ENCODE measurements around the gene HNRNPA2B1. TPM values are rescaled to one million over a fixed set of nuclear protein-coding genes. Genes with fewer than 3 reads are reported as not detected.
"Not testable (repeated sequence)": the region's sequence is repeated elsewhere in the genome, so short reads cannot be mapped to it uniquely, and the experiment has no call there.

Gene HNRNPA2B1
- total RNA-seq, 1 experiment from 2014 or later = 257 TPM

GRCh38 chr7:26147646-26148306 is 52.8 kb downstream of the HNRNPA2B1 start:
- not testable (repeated sequence) for DNase-seq (ENCODE audit: low spot score)

GRCh38 chr7:26147030-26147429 is 53.5 kb downstream of the HNRNPA2B1 start:
- DNase-seq (ENCODE audit: low spot score) = no peak

- DNase-seq (ENCODE audit: low spot score) = no peak
Measured at GRCh38 chr7:26145238-26145637, 55.3 kb downstream of the HNRNPA2B1 start.

- no peak for DNase-seq (ENCODE audit: low spot score)
Measured at GRCh38 chr7:26144184-26145080, 56.1 kb downstream of the HNRNPA2B1 start.

GRCh38 chr7:26143298-26144048 is 57.1 kb downstream of the HNRNPA2B1 start:
- peak; percentile 53 for DNase-seq (ENCODE audit: low spot score)

GRCh38 chr7:26141077-26141476 is 59.5 kb downstream of the HNRNPA2B1 start:
- DNase-seq (ENCODE audit: low spot score) = no peak

- DNase-seq (ENCODE audit: low spot score) = no peak
Measured at GRCh38 chr7:26140380-26140779, 60.2 kb downstream of the HNRNPA2B1 start.

Other genes with a start within 250 kb of the HNRNPA2B1 start
- 104 and 110 TPM in 2 replicates for gene NFE2L3, start 48.5 kb downstream of the HNRNPA2B1 start, total RNA-seq (2014; rRNA removed; shearing (Covaris generic))
- gene CBX3, start 999 bp upstream of the HNRNPA2B1 start, total RNA-seq (2014; rRNA removed; shearing (Covaris generic)) = 529 and 544 TPM in 2 replicates
- gene SNX10, start 91.1 kb upstream of the HNRNPA2B1 start, total RNA-seq (2014; rRNA removed; shearing (Covaris generic)) = 23.2 and 28.9 TPM in 2 replicates

Measured in A172 (cell line).